Panc1 (cell line): Measurements from ENCODE around the gene DEDD2.

Source experiments
- CTCF ChIP-seq: fragments of 450-650 bp; IDR thresholded peaks from 2 replicates; pipeline ENCODE4 v1.5.1; 2017; ENCODE audit warnings: mild to moderate bottlenecking
- POLR2AphosphoS5 ChIP-seq: IDR thresholded peaks from 2 replicates; pipeline ENCODE4 v1.6.1; 2012; ENCODE audit warnings: mild to moderate bottlenecking, low read depth, low read length, moderate library complexity
- SIN3A ChIP-seq: IDR thresholded peaks from 2 replicates; pipeline ENCODE4 v1.6.1; 2012; ENCODE audit warnings: low read depth, mild to moderate bottlenecking, low read length, moderate library complexity, borderline replicate concordance; ENCODE audit not compliant: insufficient read depth
- TCF7L2 ChIP-seq: IDR thresholded peaks from 2 replicates; pipeline ENCODE4 v1.6.1; 2011; ENCODE audit warnings: mild to moderate bottlenecking, low read depth, low read length, inconsistent platforms
- TF ChIP-seq, protein P1 (sequence below), 2 experiments: IDR thresholded peaks; 2 replicates each; pipeline ENCODE4 v1.6.1; 2011 to 2012; ENCODE audit warnings: low read depth in 2 of 2, control low read depth in 1 of 2, low read length in 1 of 2, mild to moderate bottlenecking in 1 of 2, moderate library complexity in 1 of 2; ENCODE audit not compliant: insufficient read depth in 1 of 2

DNA sequence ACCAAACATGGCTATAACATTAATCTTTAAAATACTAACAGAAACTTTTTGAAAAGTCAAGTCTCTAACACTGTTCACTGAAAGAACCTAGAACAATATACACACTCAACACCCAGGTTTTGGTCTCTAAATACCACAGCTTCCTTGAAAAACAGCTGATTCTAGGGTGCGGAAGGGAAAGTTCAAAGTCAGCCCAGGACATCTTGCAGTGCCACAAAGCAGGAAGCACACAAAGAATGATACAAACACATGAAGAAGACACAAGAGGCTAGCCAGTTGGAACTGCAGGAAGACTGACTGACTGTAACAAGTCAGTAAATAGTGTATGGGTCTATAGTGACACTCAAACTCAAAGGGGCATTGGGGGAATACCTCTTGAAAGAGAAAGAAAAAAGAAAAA lies 4.6 kb downstream of the DEDD2 start:
- TF ChIP-seq POLR2AphosphoS5 (no peak), CTCF (no peak), SIN3A (no peak), TCF7L2 (no peak)
- TF ChIP-seq, protein P1, sequence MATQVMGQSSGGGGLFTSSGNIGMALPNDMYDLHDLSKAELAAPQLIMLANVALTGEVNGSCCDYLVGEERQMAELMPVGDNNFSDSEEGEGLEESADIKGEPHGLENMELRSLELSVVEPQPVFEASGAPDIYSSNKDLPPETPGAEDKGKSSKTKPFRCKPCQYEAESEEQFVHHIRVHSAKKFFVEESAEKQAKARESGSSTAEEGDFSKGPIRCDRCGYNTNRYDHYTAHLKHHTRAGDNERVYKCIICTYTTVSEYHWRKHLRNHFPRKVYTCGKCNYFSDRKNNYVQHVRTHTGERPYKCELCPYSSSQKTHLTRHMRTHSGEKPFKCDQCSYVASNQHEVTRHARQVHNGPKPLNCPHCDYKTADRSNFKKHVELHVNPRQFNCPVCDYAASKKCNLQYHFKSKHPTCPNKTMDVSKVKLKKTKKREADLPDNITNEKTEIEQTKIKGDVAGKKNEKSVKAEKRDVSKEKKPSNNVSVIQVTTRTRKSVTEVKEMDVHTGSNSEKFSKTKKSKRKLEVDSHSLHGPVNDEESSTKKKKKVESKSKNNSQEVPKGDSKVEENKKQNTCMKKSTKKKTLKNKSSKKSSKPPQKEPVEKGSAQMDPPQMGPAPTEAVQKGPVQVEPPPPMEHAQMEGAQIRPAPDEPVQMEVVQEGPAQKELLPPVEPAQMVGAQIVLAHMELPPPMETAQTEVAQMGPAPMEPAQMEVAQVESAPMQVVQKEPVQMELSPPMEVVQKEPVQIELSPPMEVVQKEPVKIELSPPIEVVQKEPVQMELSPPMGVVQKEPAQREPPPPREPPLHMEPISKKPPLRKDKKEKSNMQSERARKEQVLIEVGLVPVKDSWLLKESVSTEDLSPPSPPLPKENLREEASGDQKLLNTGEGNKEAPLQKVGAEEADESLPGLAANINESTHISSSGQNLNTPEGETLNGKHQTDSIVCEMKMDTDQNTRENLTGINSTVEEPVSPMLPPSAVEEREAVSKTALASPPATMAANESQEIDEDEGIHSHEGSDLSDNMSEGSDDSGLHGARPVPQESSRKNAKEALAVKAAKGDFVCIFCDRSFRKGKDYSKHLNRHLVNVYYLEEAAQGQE (IDR thresholded peaks at IDR 0.05; ENCODE audit: insufficient read depth in 1 of 2, low read depth in 2 of 2, low read length in 1 of 2), result no peak
